HEK293T (cell line): Measurements from ENCODE around the gene KYAT1.

Source experiments
- CTCF ChIA-PET: fragments of 350-600 bp; formaldehyde crosslinking; extraction: SDS; loops from one replicate; lab custom pipeline; 2021; ENCODE audit warnings: antibody characterized with exemption, inconsistent platforms; lab: Yijun Ruan, JAX
- POLR2A ChIA-PET: fragments of 350-600 bp; formaldehyde crosslinking; extraction: SDS; loops from one replicate; lab custom pipeline; 2020; ENCODE audit warnings: antibody characterized with exemption, inconsistent platforms; lab: Yijun Ruan, JAX
- DNase-seq: peaks from one replicate; pipeline ENCODE4 v3.0.0; 2012; ENCODE audit warnings: mixed read lengths; ENCODE audit errors: extremely low spot score
- ARNT ChIP-seq: fragments of 450-650 bp; IDR thresholded peaks from 2 replicates; pipeline ENCODE4 v1.6.1; 2017; ENCODE audit warnings: mild to moderate bottlenecking
- BHLHE40 ChIP-seq: fragments of 450-650 bp; IDR thresholded peaks from 2 replicates; pipeline ENCODE4 v1.6.1; 2016; ENCODE audit warnings: mild to moderate bottlenecking, moderate library complexity, borderline replicate concordance
- CTBP1 ChIP-seq: fragments of 450-650 bp; IDR thresholded peaks from 2 replicates; pipeline ENCODE4 v1.6.1; 2016; ENCODE audit warnings: borderline replicate concordance
- ELF4 ChIP-seq: fragments of 450-650 bp; IDR thresholded peaks from 2 replicates; pipeline ENCODE4 v1.6.1; 2017; ENCODE audit warnings: antibody characterized with exemption
- FOXA1 ChIP-seq: fragments of 450-650 bp; IDR thresholded peaks from 2 replicates; pipeline ENCODE4 v1.6.1; 2016; ENCODE audit warnings: mild to moderate bottlenecking
- FOXK2 ChIP-seq: fragments of 450-650 bp; IDR thresholded peaks from 2 replicates; pipeline ENCODE4 v1.6.1; 2016; ENCODE audit warnings: mild to moderate bottlenecking
- FOXM1 ChIP-seq: fragments of 450-650 bp; IDR thresholded peaks from 2 replicates; pipeline ENCODE4 v1.6.1; 2017; ENCODE audit warnings: mild to moderate bottlenecking, borderline replicate concordance
- HDGF ChIP-seq: fragments of 450-650 bp; IDR thresholded peaks from 2 replicates; pipeline ENCODE4 v1.6.1; 2017; ENCODE audit warnings: antibody characterized with exemption, borderline replicate concordance
- L3MBTL2 ChIP-seq: fragments of 450-650 bp; conservative IDR thresholded peaks from 2 replicates; pipeline ENCODE4 v1.6.1; 2016; ENCODE audit warnings: mild to moderate bottlenecking
- LEF1 ChIP-seq: fragments of 450-650 bp; IDR thresholded peaks from 2 replicates; pipeline ENCODE4 v1.6.1; 2017; ENCODE audit warnings: mild to moderate bottlenecking, borderline replicate concordance
- NFRKB ChIP-seq: fragments of 450-650 bp; IDR thresholded peaks from 2 replicates; pipeline ENCODE4 v1.6.1; 2016; ENCODE audit warnings: mild to moderate bottlenecking, moderate library complexity
- PKNOX1 ChIP-seq: fragments of 450-650 bp; IDR thresholded peaks from 2 replicates; pipeline ENCODE4 v1.6.1; 2016
- SP1 ChIP-seq: fragments of 450-650 bp; IDR thresholded peaks from 2 replicates; pipeline ENCODE4 v1.6.1; 2017
- SUZ12 ChIP-seq: fragments of 450-650 bp; IDR thresholded peaks from 2 replicates; pipeline ENCODE4 v1.6.1; 2016; ENCODE audit warnings: mild to moderate bottlenecking
- TARDBP ChIP-seq: fragments of 450-650 bp; IDR thresholded peaks from 2 replicates; pipeline ENCODE4 v1.6.1; 2016
- ZNF384 ChIP-seq: fragments of 450-650 bp; IDR thresholded peaks from 2 replicates; pipeline ENCODE4 v1.6.1; 2016

KYAT1 gene

GRCh38 chr9:128792134-128792533, 89.6 kb downstream of the KYAT1 start:
- TF ChIP-seq SP1, result no peak
- no peak for TF ChIP-seq BHLHE40
- TF ChIP-seq NFRKB, result no peak
- TF ChIP-seq ELF4, result no peak
- no peak for TF ChIP-seq ZNF384
- TF ChIP-seq FOXM1, result no peak
- no peak for TF ChIP-seq SUZ12
- no peak for TF ChIP-seq L3MBTL2
- TF ChIP-seq FOXA1, result no peak
- no peak for TF ChIP-seq FOXK2
- TF ChIP-seq ARNT, result no peak
- TF ChIP-seq TARDBP, result no peak
- TF ChIP-seq HDGF, result no peak
- no peak for TF ChIP-seq CTBP1
- TF ChIP-seq LEF1, result no peak
- TF ChIP-seq PKNOX1, result no peak
- CTCF ChIA-PET, result no interaction called here
- no peak for DNase-seq
- POLR2A ChIA-PET, result interaction anchor here (1.6 to 2.3 kb wide), 2 partner anchors 11 to 26 kb away, joined by 5 to 10 read pairs; partner anchors contain the start of gene ENDOG

- ChIA-PET POLR2A (no interaction called here), CTCF (no interaction called here)
- TF ChIP-seq FOXA1 (no peak), BHLHE40 (no peak), LEF1 (no peak), L3MBTL2 (no peak), HDGF (no peak), PKNOX1 (no peak), FOXK2 (no peak), TARDBP (no peak), ARNT (no peak), ZNF384 (no peak)
- DNase-seq, result no peak
These were observed 91.2 kb downstream of the KYAT1 start for GRCh38 chr9:128790536-128790935.

- POLR2A ChIA-PET, result interaction anchor here (0.6 to 2.2 kb wide), 6 partner anchors 16 to 41 kb away, joined by 3 to 14 read pairs (median 4); partner anchors contain the start of genes ENDOG, SPOUT1 and ZER1
- DNase-seq, result no peak
- no peak for TF ChIP-seq L3MBTL2
- no peak for TF ChIP-seq HDGF
- no peak for TF ChIP-seq FOXA1
- no peak for TF ChIP-seq FOXK2
- no peak for TF ChIP-seq TARDBP
- TF ChIP-seq ELF4, result no peak
- TF ChIP-seq ZNF384, result no peak
- no peak for TF ChIP-seq NFRKB
- TF ChIP-seq CTBP1, result no peak
- TF ChIP-seq BHLHE40, result no peak
- no peak for TF ChIP-seq SUZ12
- CTCF ChIA-PET, result interaction anchor here (0.9 to 2.0 kb wide), 4 partner anchors 22 to 86 kb away, joined by 3 to 4 read pairs (median 4); partner anchors contain the start of genes ENDOG and PKN3
These were observed 93.3 kb downstream of the KYAT1 start for GRCh38 chr9:128788445-128788844.

GRCh38 chr9:128787659-128788058, 94.1 kb downstream of the KYAT1 start:
- ChIA-PET POLR2A (interaction anchor here (0.6 to 2.2 kb wide), 6 partner anchors 15 to 42 kb away, joined by 3 to 14 read pairs (median 4); partner anchors contain the start of genes ENDOG, SPOUT1 and ZER1), CTCF (interaction anchor here (2.0 kb wide), 1 partner anchor 86 kb away, joined by 4 read pairs; the partner anchor contains the start of gene PKN3)
- DNase-seq, result no peak
- TF ChIP-seq BHLHE40 (no peak), CTBP1 (no peak), ARNT (no peak), FOXM1 (no peak), ZNF384 (no peak), ELF4 (no peak), FOXK2 (no peak), PKNOX1 (no peak), SUZ12 (no peak), TARDBP (no peak), FOXA1 (no peak), NFRKB (no peak), SP1 (no peak), HDGF (no peak), LEF1 (no peak), L3MBTL2 (no peak)

- ChIA-PET POLR2A (interaction anchor here (1.9 to 2.2 kb wide), 2 partner anchors 15 to 32 kb away, joined by 10 to 14 read pairs; partner anchors contain the start of genes ENDOG and ZER1), CTCF (no interaction called here)
- no peak for TF ChIP-seq FOXK2
- TF ChIP-seq HDGF, result no peak
- peak; percentile 96 for TF ChIP-seq FOXM1
- peak; percentile 40; the same call in 1 of the 2 replicates for TF ChIP-seq PKNOX1
- no peak for TF ChIP-seq SP1
- no peak for TF ChIP-seq FOXA1
- no peak for TF ChIP-seq SUZ12
- no peak for TF ChIP-seq ELF4
- peak; percentile 95 for TF ChIP-seq L3MBTL2
- no peak for TF ChIP-seq NFRKB
- peak; percentile 86 for TF ChIP-seq ARNT
- TF ChIP-seq ZNF384, result peak; percentile 55; the same call in 1 of the 2 replicates
- DNase-seq, result peak; percentile 92
These were observed 94.8 kb downstream of the KYAT1 start, which contains the start of gene TBC1D13 for GRCh38 chr9:128786681-128787601. Gene TBC1D13, plus strand, starts transcription at chr9:128787253. Its CDS starts 101 bp downstream, at chr9:128787354.
